ENCODE measurements around the gene CCN5. TPM values are rescaled to one million over a fixed set of nuclear protein-coding genes. Genes with fewer than 3 reads are reported as not detected.

CCN5 gene
- total and polyA plus RNA-seq, 7 experiments from 2014 or later: not detected

GRCh38 chr20:44732327-44732726, 17.2 kb downstream of the CCN5 start:
- H3K27me3 Mint-ChIP-seq: no peaks in the 10 kb centered on the region
- peaks cover 10 to 20% (median 15%) of the 10 kb centered on the region in 7 donors for H3K4me1 Mint-ChIP-seq
- no peak overlapping the region for H3K27ac Mint-ChIP-seq
- Histone ChIP-seq H3K4me1 (ENCODE audit: control insufficient read depth in 2 of 2, insufficient read depth in 2 of 2, low read length in 2 of 2) (no peaks in the 10 kb centered on the region), H3K27ac (ENCODE audit: low read depth, low read length) (no peak overlapping the region), H3K9me3 (ENCODE audit: control insufficient read depth in 2 of 3, low read length in 3 of 3) (no peaks in the 10 kb centered on the region), H3K36me3 (ENCODE audit: control insufficient read depth in 2 of 3, insufficient read depth in 3 of 3, low read length in 3 of 3) (no peaks in the 10 kb centered on the region), H3K27me3 (ENCODE audit: control insufficient read depth in 2 of 2, insufficient read depth in 2 of 2, low read length in 2 of 2) (no peaks in the 10 kb centered on the region), H3K4me3 (ENCODE audit: low read length) (no peak overlapping the region)
- CTCF ChIA-PET: interaction anchor here (0.6 to 2.1 kb wide), 9 partner anchors 43 to 519 kb away, joined by 3 to 8 read pairs (median 4); partner anchors contain the start of gene ADA
- no peak overlapping the region for H3K4me3 Mint-ChIP-seq
- H3K9me3 Mint-ChIP-seq: peaks cover 0 to 9% (median 0%) of the 10 kb centered on the region in 11 donors
- no peak for DNase-seq
- POLR2A ChIA-PET: no interaction called here
- ATAC-seq: no peak
- peaks cover 0 to 13% (median 0%) of the 10 kb centered on the region in 5 donors for H3K36me3 Mint-ChIP-seq
- intact Hi-C loops (cut with micrococcal nuclease): loop anchor here (2.0 to 10.0 kb wide), 6 partner anchors 118 to 418 kb away; partner anchors contain the start of genes SERINC3 (in 2 of the 2), FITM2 (in 1 of the 2), TTPAL (in 1 of the 2) and YWHAB (in 1 of the 2)

GRCh38 chr20:44733341-44734069, 18.3 kb downstream of the CCN5 start:
- ATAC-seq (peak; percentile 77), DNase-seq (peak; percentile 34 to 73 (median 57))
- Mint-ChIP-seq H3K36me3 (peaks cover 0 to 18% (median 0%) of the 10 kb centered on the region in 5 donors), H3K9me3 (peaks cover 0 to 10% (median 0%) of the 10 kb centered on the region in 11 donors), H3K4me1 (peaks cover 11 to 23% (median 20%) of the 10 kb centered on the region in 7 donors), H3K4me3 (no peak overlapping the region), H3K27me3 (no peaks in the 10 kb centered on the region), H3K27ac (peak overlapping the region in 1 of 9 donors; percentile 32)
- intact Hi-C loops (cut with micrococcal nuclease): loop anchor here (1.0 to 10.0 kb wide), 14 partner anchors 48 to 617 kb away; partner anchors contain the start of genes SERINC3 (in 2 of the 2), FITM2 (in 1 of the 2), TTPAL (in 1 of the 2) and YWHAB (in 1 of the 2)
- Histone ChIP-seq H3K4me1 (ENCODE audit: control insufficient read depth in 2 of 2, insufficient read depth in 2 of 2, low read length in 2 of 2) (no peaks in the 10 kb centered on the region), H3K27ac (ENCODE audit: low read depth, low read length) (no peak overlapping the region), H3K9me3 (ENCODE audit: control insufficient read depth in 2 of 3, low read length in 3 of 3) (no peaks in the 10 kb centered on the region), H3K36me3 (ENCODE audit: control insufficient read depth in 2 of 3, insufficient read depth in 3 of 3, low read length in 3 of 3) (no peaks in the 10 kb centered on the region), H3K27me3 (ENCODE audit: control insufficient read depth in 2 of 2, insufficient read depth in 2 of 2, low read length in 2 of 2) (no peaks in the 10 kb centered on the region), H3K4me3 (ENCODE audit: low read length) (no peak overlapping the region)
- CTCF ChIA-PET: interaction anchor here (0.9 to 2.1 kb wide), 9 partner anchors 48 to 520 kb away, joined by 3 to 8 read pairs (median 6); no protein-coding TSS in a partner anchor
- POLR2A ChIA-PET: interaction anchor here (1.1 kb wide), 1 partner anchor 123 kb away, joined by 4 read pairs; no protein-coding TSS in a partner anchor

GRCh38 chr20:44734938-44735337, 19.8 kb downstream of the CCN5 start:
- H3K4me3 ChIP-seq (ENCODE audit: low read length): no peak overlapping the region
- no peaks in the 10 kb centered on the region for H3K4me1 ChIP-seq (ENCODE audit: control insufficient read depth in 2 of 2, insufficient read depth in 2 of 2, low read length in 2 of 2)
- H3K27ac ChIP-seq (ENCODE audit: low read depth, low read length): no peak overlapping the region
- peaks cover 0 to 21% (median 0%) of the 10 kb centered on the region in 5 donors for H3K36me3 Mint-ChIP-seq
- H3K4me3 Mint-ChIP-seq: no peak overlapping the region
- ATAC-seq (no peak), DNase-seq (no peak)
- no peaks in the 10 kb centered on the region for H3K27me3 ChIP-seq (ENCODE audit: control insufficient read depth in 2 of 2, insufficient read depth in 2 of 2, low read length in 2 of 2)
- H3K27ac Mint-ChIP-seq: no peak overlapping the region
- H3K27me3 Mint-ChIP-seq: no peaks in the 10 kb centered on the region
- no peaks in the 10 kb centered on the region for H3K9me3 ChIP-seq (ENCODE audit: control insufficient read depth in 2 of 3, low read length in 3 of 3)
- peaks cover 0 to 13% (median 0%) of the 10 kb centered on the region in 11 donors for H3K9me3 Mint-ChIP-seq
- CTCF ChIA-PET: no interaction called here
- no peaks in the 10 kb centered on the region for H3K36me3 ChIP-seq (ENCODE audit: control insufficient read depth in 2 of 3, insufficient read depth in 3 of 3, low read length in 3 of 3)
- peaks cover 14 to 27% (median 25%) of the 10 kb centered on the region in 7 donors for H3K4me1 Mint-ChIP-seq
- intact Hi-C loops (cut with micrococcal nuclease): loop anchor here (2.0 to 10.0 kb wide), 6 partner anchors 120 to 518 kb away; partner anchors contain the start of genes SERINC3 (in 2 of the 2), FITM2 (in 1 of the 2) and YWHAB (in 1 of the 2)
- POLR2A ChIA-PET: no interaction called here

DNA sequence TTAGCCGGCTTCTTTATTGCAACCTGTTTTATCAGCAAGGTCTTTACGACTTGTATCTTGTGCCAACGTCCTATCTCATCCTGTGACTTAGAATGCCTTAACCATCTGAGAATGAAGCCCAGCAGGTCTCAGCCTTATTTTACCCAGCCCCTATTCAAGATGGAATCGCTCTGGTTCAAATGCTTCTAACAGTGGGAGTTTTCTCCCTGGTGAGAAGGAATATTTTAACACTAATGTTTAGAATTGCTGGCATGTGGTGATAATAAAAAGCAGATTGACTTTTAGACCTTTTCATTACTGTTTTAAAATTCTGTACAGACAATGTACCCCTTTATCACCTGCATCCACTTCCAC, 20.6 kb downstream of the CCN5 start:
- Histone ChIP-seq H3K36me3 (ENCODE audit: control insufficient read depth in 2 of 3, insufficient read depth in 3 of 3, low read length in 3 of 3) (no peaks in the 10 kb centered on the region), H3K4me1 (ENCODE audit: control insufficient read depth in 2 of 2, insufficient read depth in 2 of 2, low read length in 2 of 2) (no peaks in the 10 kb centered on the region), H3K27ac (ENCODE audit: low read depth, low read length) (no peak overlapping the region), H3K27me3 (ENCODE audit: control insufficient read depth in 2 of 2, insufficient read depth in 2 of 2, low read length in 2 of 2) (no peaks in the 10 kb centered on the region), H3K4me3 (ENCODE audit: low read length) (no peak overlapping the region), H3K9me3 (ENCODE audit: control insufficient read depth in 2 of 3, low read length in 3 of 3) (no peaks in the 10 kb centered on the region)
- no peak for DNase-seq
- Mint-ChIP-seq H3K9me3 (peaks cover 0 to 13% (median 0%) of the 10 kb centered on the region in 11 donors), H3K27ac (peak overlapping the region in 5 of 9 donors; percentile 13 to 91 (median 71)), H3K4me1 (peaks cover 11 to 27% (median 25%) of the 10 kb centered on the region in 7 donors), H3K4me3 (peak overlapping the region in 7 of 10 donors; percentile 29 to 83 (median 72)), H3K36me3 (peaks cover 0 to 21% (median 0%) of the 10 kb centered on the region in 5 donors), H3K27me3 (no peaks in the 10 kb centered on the region)
- ATAC-seq: no peak
- intact Hi-C loops (cut with micrococcal nuclease): loop anchor here (2.0 to 10.0 kb wide), 6 partner anchors 121 to 525 kb away; partner anchors contain the start of genes FITM2 (in 1 of the 2), OSER1 (in 1 of the 2), SERINC3 (in 1 of the 2) and YWHAB (in 1 of the 2)
- POLR2A ChIA-PET: no interaction called here
- CTCF ChIA-PET: no interaction called here

GRCh38 chr20:44736170-44737021, 21.2 kb downstream of the CCN5 start:
- Mint-ChIP-seq H3K9me3 (peaks cover 0 to 13% (median 0%) of the 10 kb centered on the region in 11 donors), H3K27me3 (peaks cover 0 to 2% (median 0%) of the 10 kb centered on the region in 5 donors), H3K4me3 (peak overlapping the region; percentile 29 to 83 (median 71)), H3K27ac (peak overlapping the region; percentile 13 to 91 (median 79)), H3K4me1 (peaks cover 11 to 27% (median 25%) of the 10 kb centered on the region in 7 donors), H3K36me3 (peaks cover 0 to 21% (median 0%) of the 10 kb centered on the region in 5 donors)
- intact Hi-C loops (cut with micrococcal nuclease): loop anchor here (2.0 to 10.0 kb wide), 5 partner anchors 122 to 526 kb away; partner anchors contain the start of genes FITM2 (in 1 of the 2), OSER1 (in 1 of the 2), SERINC3 (in 1 of the 2) and YWHAB (in 1 of the 2)
- peak; percentile 79 for ATAC-seq
- Histone ChIP-seq H3K9me3 (ENCODE audit: control insufficient read depth in 2 of 3, low read length in 3 of 3) (no peaks in the 10 kb centered on the region), H3K4me3 (ENCODE audit: low read length) (no peak overlapping the region), H3K4me1 (ENCODE audit: control insufficient read depth in 2 of 2, insufficient read depth in 2 of 2, low read length in 2 of 2) (no peaks in the 10 kb centered on the region), H3K36me3 (ENCODE audit: control insufficient read depth in 2 of 3, insufficient read depth in 3 of 3, low read length in 3 of 3) (no peaks in the 10 kb centered on the region), H3K27ac (ENCODE audit: low read depth, low read length) (no peak overlapping the region), H3K27me3 (ENCODE audit: control insufficient read depth in 2 of 2, insufficient read depth in 2 of 2, low read length in 2 of 2) (no peaks in the 10 kb centered on the region)
- ChIA-PET CTCF (interaction anchor here (0.9 to 1.3 kb wide), 2 partner anchors 10 to 53 kb away, joined by 3 read pairs; no protein-coding TSS in a partner anchor), POLR2A (no interaction called here)
- peak in 7 of 9 donors; percentile 29 to 50 (median 42) for DNase-seq
